Measurements from ENCODE around the gene NECAP2.

GRCh38 chr1:16459352-16459925 lies 18.9 kb downstream of the NECAP2 start:
- TF ChIP-seq CTCF (IDR thresholded peaks at IDR 0.05; ENCODE audit: low read depth, low read length, missing input control) = no peak
- no peak for TF ChIP-seq JUND (IDR thresholded peaks at IDR 0.05)
- TF ChIP-seq SP1 (IDR thresholded peaks at IDR 0.05) = no peak
- no peak for TF ChIP-seq RAD21 (IDR thresholded peaks at IDR 0.05)
- TF ChIP-seq REST (IDR thresholded peaks at IDR 0.05) = no peak
- TF ChIP-seq GABPA (IDR thresholded peaks at IDR 0.05 in 1 of 2, conservative IDR thresholded peaks at IDR 0.05 in 1 of 2) = no peak
- TF ChIP-seq FOXA1 (IDR thresholded peaks at IDR 0.05) = no peak
- TF ChIP-seq, protein P1, sequence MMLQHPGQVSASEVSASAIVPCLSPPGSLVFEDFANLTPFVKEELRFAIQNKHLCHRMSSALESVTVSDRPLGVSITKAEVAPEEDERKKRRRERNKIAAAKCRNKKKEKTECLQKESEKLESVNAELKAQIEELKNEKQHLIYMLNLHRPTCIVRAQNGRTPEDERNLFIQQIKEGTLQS (IDR thresholded peaks at IDR 0.05) = no peak
- TF ChIP-seq ZBTB33 (IDR thresholded peaks at IDR 0.05) = no peak
- no peak for TF ChIP-seq NR2F2 (IDR thresholded peaks at IDR 0.05)
- no peak for TF ChIP-seq EGR1 (IDR thresholded peaks at IDR 0.05; ENCODE audit: low read depth in 2 of 2)
- no peak for TF ChIP-seq HNF4G (IDR thresholded peaks at IDR 0.05)
- TF ChIP-seq MAX (IDR thresholded peaks at IDR 0.05) = no peak
- TF ChIP-seq HNF4A (conservative IDR thresholded peaks at IDR 0.05) = no peak
